SK-N-SH (cell line): Measurements from ENCODE around the gene ZBTB17. TPM values are rescaled to one million over a fixed set of nuclear protein-coding genes. Genes with fewer than 3 reads are reported as not detected.

Experiments
- CTCF ChIA-PET: fragments of 300-600, 350-600 bp; formaldehyde crosslinking; extraction: SDS; loops from one replicate; lab custom pipeline; 2021; lab: Yijun Ruan, JAX
- POLR2A ChIA-PET: fragments of 350-600 bp; sonication (Branson Sonifier 250); formaldehyde crosslinking; extraction: SDS; loops from one replicate; lab custom pipeline; 2020; ENCODE audit warnings: antibody characterized with exemption, inconsistent platforms; lab: Yijun Ruan, JAX
- DNase-seq: peaks from one replicate; pipeline ENCODE4 v3.0.0; 2012
- H2AFZ ChIP-seq: fragments of 200-600 bp; sonication (generic); 2 replicates; pipeline ENCODE4 v1.8.1; 2016; ENCODE audit warnings: antibody characterized with exemption, mild to moderate bottlenecking, low read depth
- H3F3A ChIP-seq: fragments of 200-600 bp; sonication (generic); replicated peaks from 2 replicates; pipeline ENCODE3; 2016; ENCODE audit warnings: antibody characterized with exemption, mild to moderate bottlenecking; ENCODE audit not compliant: insufficient read depth
- H3K27ac ChIP-seq, 2 experiments: fragments of 200-500 bp in 1 of 2; fragments of 200-600 bp in 1 of 2; sonication (Bioruptor generic) in 1 of 2; sonication (generic), shearing (Covaris generic) in 1 of 2; 2 replicates each; pipeline versions ENCODE4 v1.5.1 to v1.6.1; 2014 to 2016; ENCODE audit warnings: low read depth in 2 of 2, inconsistent platforms in 1 of 2, low read length in 1 of 2, mild to moderate bottlenecking in 1 of 2, mixed read lengths in 1 of 2
- H3K27me3 ChIP-seq: fragments of 200-600 bp; sonication (generic), shearing (Covaris generic); 2 replicates; pipeline ENCODE4 v1.6.1; 2016; ENCODE audit warnings: mixed run types; ENCODE audit not compliant: insufficient read depth
- H3K36me3 ChIP-seq, 2 experiments: fragments of 200-500 bp in 1 of 2; fragments of 200-600 bp in 1 of 2; sonication (Bioruptor generic) in 1 of 2; sonication (generic) in 1 of 2; replicated peaks in 1 of 2; 2 replicates each; pipeline versions ENCODE3 to v1.5.1; 2014 to 2016; ENCODE audit warnings: low read length in 1 of 2, mild to moderate bottlenecking in 1 of 2; ENCODE audit not compliant: insufficient read depth in 2 of 2, control insufficient read depth in 1 of 2
- H3K4me1 ChIP-seq, 2 experiments: fragments of 200-500 bp in 1 of 2; fragments of 200-600 bp in 1 of 2; sonication (Bioruptor generic) in 1 of 2; sonication (generic), shearing (Covaris generic) in 1 of 2; 2 replicates each; pipeline versions ENCODE4 v1.5.1 to v1.6.1; 2014 to 2016; ENCODE audit warnings: low read depth in 1 of 2, low read length in 1 of 2, mixed run types in 1 of 2; ENCODE audit not compliant: insufficient read depth in 2 of 2, control insufficient read depth in 1 of 2
- H3K4me2 ChIP-seq: fragments of 200-600 bp; sonication (generic), shearing (Covaris generic); 2 replicates; pipeline ENCODE4 v1.6.1; 2017; ENCODE audit warnings: mixed run types
- H3K4me3 ChIP-seq, 2 experiments: fragments of 200-500 bp in 1 of 2; fragments of 200-600 bp in 1 of 2; sonication (Bioruptor generic) in 1 of 2; sonication (generic), shearing (Covaris generic) in 1 of 2; 2 replicates each; pipeline versions ENCODE4 v1.5.1 to v1.8.1; 2014 to 2016; ENCODE audit warnings: low read depth in 2 of 2, inconsistent platforms in 1 of 2, low read length in 1 of 2, mild to moderate bottlenecking in 1 of 2, mixed read lengths in 1 of 2, moderate library complexity in 1 of 2
- H3K79me2 ChIP-seq: fragments of 200-600 bp; sonication (generic); 2 replicates; pipeline ENCODE4 v1.8.1; 2017; ENCODE audit warnings: mild to moderate bottlenecking; ENCODE audit not compliant: insufficient read depth
- H3K9ac ChIP-seq: fragments of 200-600 bp; sonication (generic); 2 replicates; pipeline ENCODE4 v1.6.1; 2017; ENCODE audit warnings: mixed run types
- H3K9me2 ChIP-seq: fragments of 200-600 bp; sonication (generic); 2 replicates; pipeline ENCODE4 v1.6.1; 2017; ENCODE audit warnings: mixed run types
- H3K9me3 ChIP-seq: fragments of 200-600 bp; sonication (generic); 2 replicates; pipeline ENCODE4 v1.6.1; 2017; ENCODE audit warnings: mixed run types, mild to moderate bottlenecking, moderate library complexity
- H4K20me1 ChIP-seq: fragments of 200-600 bp; sonication (generic); 2 replicates; pipeline ENCODE4 v1.6.1; 2017; ENCODE audit warnings: mild to moderate bottlenecking, mixed run types; ENCODE audit not compliant: insufficient read depth
- CTCF ChIP-seq: fragments of 200-600 bp; sonication (generic); IDR thresholded peaks from 2 replicates; pipeline ENCODE4 v1.6.1; 2017; ENCODE audit warnings: antibody characterized with exemption, mild to moderate bottlenecking, moderate library complexity
- EZH2phosphoT487 ChIP-seq: fragments of 200-600 bp; sonication (generic); IDR thresholded peaks from 2 replicates; pipeline ENCODE4 v1.6.1; 2017; ENCODE audit warnings: low read depth, mixed run types, mild to moderate bottlenecking, antibody characterized with exemption, moderate library complexity, borderline replicate concordance
- FOXJ3 ChIP-seq: sonication (generic); formaldehyde crosslinking; IDR thresholded peaks from 2 replicates; pipeline ENCODE4 v1.5.1; 2020; ENCODE audit warnings: mild to moderate bottlenecking, missing genetic modification reagents
- IRF3 ChIP-seq: fragments of 150-350 bp; IDR thresholded peaks from 2 replicates; pipeline ENCODE4 v1.6.1; 2016; ENCODE audit warnings: mild to moderate bottlenecking, low read depth, low read length
- JUND ChIP-seq: IDR thresholded peaks from 2 replicates; pipeline ENCODE4 v1.4.0; 2012
- MEF2A ChIP-seq: IDR thresholded peaks from 2 replicates; pipeline ENCODE4 v1.4.0; 2012; ENCODE audit warnings: low read depth, borderline replicate concordance
- NFIC ChIP-seq: IDR thresholded peaks from 2 replicates; pipeline ENCODE4 v1.4.0; 2012; ENCODE audit warnings: borderline replicate concordance
- POLR2AphosphoS5 ChIP-seq: IDR thresholded peaks from 2 replicates; pipeline ENCODE4 v1.6.1; 2012; ENCODE audit warnings: low read depth, low read length
- REST ChIP-seq: IDR thresholded peaks from 2 replicates; pipeline ENCODE4 v1.6.1; 2012; ENCODE audit warnings: mild to moderate bottlenecking, low read depth, low read length, moderate library complexity
- RFX5 ChIP-seq: IDR thresholded peaks from 2 replicates; pipeline ENCODE4 v1.6.1; 2012; ENCODE audit warnings: mild to moderate bottlenecking, improper control_type of control experiment, low read length
- RXRA ChIP-seq: IDR thresholded peaks from 2 replicates; pipeline ENCODE4 v1.4.0; 2012; ENCODE audit warnings: low read depth, mild to moderate bottlenecking, borderline replicate concordance
- SIN3A ChIP-seq: IDR thresholded peaks from 2 replicates; pipeline ENCODE4 v1.6.1; 2012; ENCODE audit warnings: low read depth, mild to moderate bottlenecking, low read length, moderate library complexity, borderline replicate concordance
- SMC3 ChIP-seq: IDR thresholded peaks from 2 replicates; pipeline ENCODE4 v1.6.1; 2012; ENCODE audit warnings: low read depth, low read length, improper control_type of control experiment
- TAF1 ChIP-seq: IDR thresholded peaks from 2 replicates; pipeline ENCODE4 v1.6.1; 2012; ENCODE audit warnings: low read depth, mild to moderate bottlenecking, low read length, moderate library complexity, borderline replicate concordance
- USF1 ChIP-seq: IDR thresholded peaks from 2 replicates; pipeline ENCODE4 v1.4.0; 2012; ENCODE audit warnings: low read depth, borderline replicate concordance
- YY1 ChIP-seq: IDR thresholded peaks from 2 replicates; pipeline ENCODE4 v1.4.0; 2012; ENCODE audit warnings: low read depth, mild to moderate bottlenecking
- WGBS: methylation state at CpG from one replicate; pipeline ENCODE4 v1.1.6; 2017; ENCODE audit warnings: low lambda C conversion rate; 5-methylcytosine and 5-hydroxymethylcytosine counted together
- polyA plus RNA-seq, 3 experiments: library from polyadenylated mRNA; depleted of rRNA; stranded (reverse); fragments of >200 nt; gene quantifications; 2 replicates each; pipeline ENCODE4 v1.2.3, GENCODE V29; 2012

ZBTB17 gene
- polyA plus RNA-seq, 1 of the 3 experiments (the other 2 are of a cell fraction), result 56.4 TPM

GRCh38 chr1:15918962-15919715 lies 56.8 kb downstream of the ZBTB17 start (continued):
- no peak for TF ChIP-seq EZH2phosphoT487
- no peak for TF ChIP-seq SMC3

- POLR2A ChIA-PET, result no interaction called here
Measured at GRCh38 chr1:15916916-15917315, 59.0 kb downstream of the ZBTB17 start.

More at GRCh38 chr1:15916916-15917315, 59.0 kb downstream of the ZBTB17 start:
- no peak for DNase-seq
- H3K79me2 ChIP-seq, result peaks cover 90% of the 10 kb centered on the region
- H3K9me3 ChIP-seq, result no peaks in the 10 kb centered on the region
- peak overlapping the region; percentile 12; the same call in 1 of the 2 replicates for H3K9ac ChIP-seq
- H3F3A ChIP-seq, result peaks cover 25% of the 10 kb centered on the region
- H3K27me3 ChIP-seq, result no peaks in the 10 kb centered on the region
- WGBS, result 83% methylated on average over 7 of the region's 7 CpGs
- H3K36me3 ChIP-seq, result peaks cover 27 to 55% of the 10 kb centered on the region in 2 experiments
- peak overlapping the region; percentile 31; the same call in 1 of the 2 replicates for H3K4me2 ChIP-seq
- no peaks in the 10 kb centered on the region for H4K20me1 ChIP-seq
- peak overlapping the region; percentile 29 to 59; a peak in 2 of 4 replicates for H3K27ac ChIP-seq
- TF ChIP-seq MEF2A, result no peak
- no peak for TF ChIP-seq SIN3A
- TF ChIP-seq JUND, result no peak
- TF ChIP-seq RFX5, result no peak
- TF ChIP-seq FOXJ3, result no peak
- no peak for TF ChIP-seq NFIC
- no peak for TF ChIP-seq RXRA
- TF ChIP-seq CTCF, result no peak
- TF ChIP-seq USF1, result no peak
- TF ChIP-seq POLR2AphosphoS5, result no peak
- no peak for TF ChIP-seq EZH2phosphoT487
- TF ChIP-seq YY1, result no peak
- no peak for TF ChIP-seq TAF1
- no peak for TF ChIP-seq IRF3
- no peak for TF ChIP-seq REST
- H3K4me1 ChIP-seq, result peaks cover 4 to 34% of the 10 kb centered on the region in 2 experiments; a peak in 3 of 4 replicates
- no peaks in the 10 kb centered on the region for H3K9me2 ChIP-seq
- H2AFZ ChIP-seq, result no peak overlapping the region
- CTCF ChIA-PET, result interaction anchor here (1.3 to 1.5 kb wide), 2 partner anchors 93 to 101 kb away, joined by 3 to 4 read pairs; no protein-coding TSS in a partner anchor
- no peak overlapping the region for H3K4me3 ChIP-seq
